K562 (cell line): ENCODE data around the gene HEPHL1. TPM values are rescaled to one million over a fixed set of nuclear protein-coding genes. Genes with fewer than 3 reads are reported as not detected.

ENCODE experiments used
- CLOCK ChIP-seq: fragments of 250-450 bp; sonication (Bioruptor Pico); IDR thresholded peaks from 2 replicates; pipeline ENCODE4 v1.4.0; 2020; ENCODE audit warnings: mild to moderate bottlenecking, moderate library complexity, borderline replicate concordance
- ETV1 ChIP-seq: fragments of 450-650 bp; conservative IDR thresholded peaks from 2 replicates; pipeline ENCODE4 v1.6.1; 2016; ENCODE audit warnings: missing genetic modification characterization, control low read depth, low read depth, missing compliant biosample characterization
- GABPB1 ChIP-seq: sonication (generic); formaldehyde crosslinking; IDR thresholded peaks from 2 replicates; pipeline ENCODE4 v1.8.0; 2022; ENCODE audit warnings: mild to moderate bottlenecking, missing genetic modification reagents
- SP1 ChIP-seq: sonication (generic); formaldehyde crosslinking; IDR thresholded peaks from 2 replicates; pipeline ENCODE4 v1.8.1; 2022; ENCODE audit warnings: mild to moderate bottlenecking, missing genetic modification reagents
- ZNF175 ChIP-seq: fragments of 200-800 bp; sonication (Bioruptor generic); IDR thresholded peaks from 2 replicates; pipeline ENCODE4 v1.6.1; 2016; ENCODE audit warnings: low read depth, mild to moderate bottlenecking, missing genetic modification characterization, missing compliant biosample characterization
- polyA plus RNA-seq, 8 experiments: library from polyadenylated mRNA; depleted of rRNA in 4 of 8; stranded (reverse) in 5 of 8; unstranded in 3 of 8; fragments of >200 nt; fragmentation: Nextera tagmentation in 2 of 8; fragmentation: Illumina TruSeq in 1 of 8; extraction: Ambion mirVana in 2 of 8; extraction: Trizol in 1 of 8; gene quantifications; 2 replicates each; pipeline versions ENCODE4 v1.2.1 to v1.2.3, GENCODE V29; 2011 to 2014; ENCODE audit warnings: inconsistent platforms in 1 of 8, missing spikeins in 1 of 8
- total RNA-seq, 7 experiments: library from RNA; depleted of rRNA in 6 of 7; stranded (reverse); fragments of >200 nt in 6 of 7; fragmentation: Illumina TruSeq in 2 of 7; extraction: Trizol in 2 of 7; gene quantifications; 2 replicates each; pipeline versions ENCODE4 v1.2.1 to v1.2.3, GENCODE V29; 2011 to 2021; ENCODE audit warnings: low replicate concordance in 1 of 7
- TF ChIP-seq, protein P1 (sequence below), 2 experiments: fragments of 450-650 bp; formaldehyde crosslinking in 1 of 2; IDR thresholded peaks; 2 replicates each; pipeline versions ENCODE4 v1.4.0 to v1.6.1; 2014 to 2020; ENCODE audit warnings: mild to moderate bottlenecking in 2 of 2, borderline replicate concordance in 1 of 2, low read depth in 1 of 2

Gene HEPHL1
- total and polyA plus RNA-seq, 9 of the 15 experiments (the other 6 are each of a cell fraction or from before 2014, with no cell fraction given) = 0.01 TPM; not detected in 8

DNA sequence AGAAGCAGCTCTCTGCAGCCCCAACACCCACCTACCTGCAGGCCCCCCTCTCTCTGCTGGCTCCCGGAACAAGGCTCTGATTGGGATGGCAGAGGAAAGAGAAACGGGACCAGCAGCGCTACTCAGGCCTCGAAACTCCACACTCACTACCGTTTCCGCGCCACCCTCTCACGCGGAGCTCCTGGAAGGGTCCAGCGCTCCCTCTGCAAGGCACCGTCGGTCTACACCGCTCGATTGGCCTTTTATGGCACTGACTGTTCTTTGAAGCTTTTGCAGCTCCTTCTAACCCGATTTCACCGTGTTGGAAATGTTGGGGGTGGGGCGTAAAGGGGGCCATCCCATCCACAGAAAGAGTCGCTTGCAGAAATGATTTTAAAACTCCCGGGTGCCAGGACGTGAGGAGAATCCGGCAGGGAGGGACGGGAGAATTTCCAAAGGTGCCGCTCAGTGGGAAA lies 107.2 kb downstream of the HEPHL1 start (continued):
- TF ChIP-seq, protein P1, sequence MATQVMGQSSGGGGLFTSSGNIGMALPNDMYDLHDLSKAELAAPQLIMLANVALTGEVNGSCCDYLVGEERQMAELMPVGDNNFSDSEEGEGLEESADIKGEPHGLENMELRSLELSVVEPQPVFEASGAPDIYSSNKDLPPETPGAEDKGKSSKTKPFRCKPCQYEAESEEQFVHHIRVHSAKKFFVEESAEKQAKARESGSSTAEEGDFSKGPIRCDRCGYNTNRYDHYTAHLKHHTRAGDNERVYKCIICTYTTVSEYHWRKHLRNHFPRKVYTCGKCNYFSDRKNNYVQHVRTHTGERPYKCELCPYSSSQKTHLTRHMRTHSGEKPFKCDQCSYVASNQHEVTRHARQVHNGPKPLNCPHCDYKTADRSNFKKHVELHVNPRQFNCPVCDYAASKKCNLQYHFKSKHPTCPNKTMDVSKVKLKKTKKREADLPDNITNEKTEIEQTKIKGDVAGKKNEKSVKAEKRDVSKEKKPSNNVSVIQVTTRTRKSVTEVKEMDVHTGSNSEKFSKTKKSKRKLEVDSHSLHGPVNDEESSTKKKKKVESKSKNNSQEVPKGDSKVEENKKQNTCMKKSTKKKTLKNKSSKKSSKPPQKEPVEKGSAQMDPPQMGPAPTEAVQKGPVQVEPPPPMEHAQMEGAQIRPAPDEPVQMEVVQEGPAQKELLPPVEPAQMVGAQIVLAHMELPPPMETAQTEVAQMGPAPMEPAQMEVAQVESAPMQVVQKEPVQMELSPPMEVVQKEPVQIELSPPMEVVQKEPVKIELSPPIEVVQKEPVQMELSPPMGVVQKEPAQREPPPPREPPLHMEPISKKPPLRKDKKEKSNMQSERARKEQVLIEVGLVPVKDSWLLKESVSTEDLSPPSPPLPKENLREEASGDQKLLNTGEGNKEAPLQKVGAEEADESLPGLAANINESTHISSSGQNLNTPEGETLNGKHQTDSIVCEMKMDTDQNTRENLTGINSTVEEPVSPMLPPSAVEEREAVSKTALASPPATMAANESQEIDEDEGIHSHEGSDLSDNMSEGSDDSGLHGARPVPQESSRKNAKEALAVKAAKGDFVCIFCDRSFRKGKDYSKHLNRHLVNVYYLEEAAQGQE (IDR thresholded peaks at IDR 0.05; ENCODE audit: borderline replicate concordance) = no peak
- TF ChIP-seq, protein P1 (CRISPR knock-in tag; IDR thresholded peaks at IDR 0.05; ENCODE audit: low read depth) = no peak
- TF ChIP-seq GABPB1 (peak; percentile 0; the same call in 1 of the 2 replicates), CLOCK (CRISPR knock-in tag) (no peak), ZNF175 (CRISPR knock-in tag) (no peak), SP1 (CRISPR knock-in tag) (no peak; the same call in 1 of the 2 replicates), ETV1 (no peak)
